ENCODE measurements around the gene G2E3.
"Not testable (repeated sequence)": the region's sequence is repeated elsewhere in the genome, so short reads cannot be mapped to it uniquely, and the experiment has no call there.

The G2E3 gene

GRCh38 chr14:30624132-30624423 is 65.1 kb downstream of the G2E3 start:
- no peak for DNase-seq (ENCODE audit: low read depth, low spot score)
- in situ Hi-C loops (cut with HindIII; ENCODE audit: low sequenced_read_pairs), result no loop called here
- no peak for TF ChIP-seq CTCF (IDR thresholded peaks at IDR 0.05; ENCODE audit: low read depth, low read length)
- H3K4me3 ChIP-seq (ENCODE audit: low read depth, low read length), result no peak overlapping the region

- in situ Hi-C loops (cut with HindIII; ENCODE audit: low sequenced_read_pairs), result no loop called here
- no peak for DNase-seq (ENCODE audit: low read depth, low spot score)
- H3K4me3 ChIP-seq (ENCODE audit: low read depth, low read length), result no peak overlapping the region
- TF ChIP-seq CTCF (IDR thresholded peaks at IDR 0.05; ENCODE audit: low read depth, low read length), result no peak
Observed at GRCh38 chr14:30625533-30625932, 66.6 kb downstream of the G2E3 start.

- in situ Hi-C loops (cut with HindIII; ENCODE audit: low sequenced_read_pairs), result not testable (repeated sequence)
- peak; percentile 20 for DNase-seq (ENCODE audit: low read depth, low spot score)
Observed at GRCh38 chr14:30629432-30629831, 70.5 kb downstream of the G2E3 start.

GRCh38 chr14:30630248-30630647 is 71.3 kb downstream of the G2E3 start:
- H3K4me3 ChIP-seq (ENCODE audit: low read depth, low read length), result no peak overlapping the region
- TF ChIP-seq CTCF (IDR thresholded peaks at IDR 0.05; ENCODE audit: low read depth, low read length), result no peak
- no peak for DNase-seq (ENCODE audit: low read depth, low spot score)
- in situ Hi-C loops (cut with HindIII; ENCODE audit: low sequenced_read_pairs), result no loop called here

More at GRCh38 chr14:30629432-30629831, 70.5 kb downstream of the G2E3 start:
- not testable (repeated sequence) for H3K4me3 ChIP-seq (ENCODE audit: low read depth, low read length)

- no peak for DNase-seq (ENCODE audit: low read depth, low spot score)
- in situ Hi-C loops (cut with HindIII; ENCODE audit: low sequenced_read_pairs), result no loop called here
- no peak for TF ChIP-seq CTCF (IDR thresholded peaks at IDR 0.05; ENCODE audit: low read depth, low read length)
- H3K4me3 ChIP-seq (ENCODE audit: low read depth, low read length), result no peak overlapping the region
Observed at GRCh38 chr14:30632730-30633129, 73.8 kb downstream of the G2E3 start.

GRCh38 chr14:30638926-30639325 is 80.0 kb downstream of the G2E3 start:
- no peak for TF ChIP-seq CTCF (IDR thresholded peaks at IDR 0.05; ENCODE audit: low read depth, low read length)
- no peak overlapping the region for H3K4me3 ChIP-seq (ENCODE audit: low read depth, low read length)
- DNase-seq (ENCODE audit: low read depth, low spot score), result no peak
- in situ Hi-C loops (cut with HindIII; ENCODE audit: low sequenced_read_pairs), result no loop called here

GRCh38 chr14:30641207-30641606 is 82.2 kb downstream of the G2E3 start:
- TF ChIP-seq CTCF (IDR thresholded peaks at IDR 0.05; ENCODE audit: low read depth, low read length), result no peak

GRCh38 chr14:30644462-30644861 is 85.5 kb downstream of the G2E3 start:
- H3K4me3 ChIP-seq (ENCODE audit: low read depth, low read length); DNase-seq (ENCODE audit: low read depth, low spot score); in situ Hi-C loops (cut with HindIII; ENCODE audit: low sequenced_read_pairs): not testable (repeated sequence)

More at GRCh38 chr14:30641207-30641606, 82.2 kb downstream of the G2E3 start:
- H3K4me3 ChIP-seq (ENCODE audit: low read depth, low read length), result no peak overlapping the region
- no peak for DNase-seq (ENCODE audit: low read depth, low spot score)
- in situ Hi-C loops (cut with HindIII; ENCODE audit: low sequenced_read_pairs), result no loop called here

Data from astrocyte of the spinal cord (primary cell).